GM12878 (cell line): ENCODE data around the gene CFAP54. TPM values are rescaled to one million over a fixed set of nuclear protein-coding genes. Genes with fewer than 3 reads are reported as not detected.
A peak's percentile ranks its signal among the peaks of the same experiment; 100 is the strongest.

Experiments used
- BRCA1 ChIP-seq: IDR thresholded peaks from 2 replicates; pipeline ENCODE4 v1.6.1; 2011; ENCODE audit warnings: low read depth, low read length, improper control_type of control experiment
- CEBPZ ChIP-seq: fragments of 150-350 bp; IDR thresholded peaks from 2 replicates; pipeline ENCODE4 v1.6.1; 2016; ENCODE audit warnings: low read depth, low read length
- CREB1 ChIP-seq: IDR thresholded peaks from 2 replicates; pipeline ENCODE4 v1.6.1; 2012; ENCODE audit warnings: low read depth, mild to moderate bottlenecking, inconsistent platforms
- DPF2 ChIP-seq: fragments of 450-650 bp; IDR thresholded peaks from 2 replicates; pipeline ENCODE4 v1.6.1; 2017; ENCODE audit warnings: mild to moderate bottlenecking
- E2F4 ChIP-seq: IDR thresholded peaks from 2 replicates; pipeline ENCODE4 v1.6.1; 2012; ENCODE audit warnings: low read depth, low read length, improper control_type of control experiment
- EED ChIP-seq: sonication (generic); IDR thresholded peaks from 2 replicates; pipeline ENCODE4 v1.6.1; 2016; ENCODE audit warnings: antibody characterized with exemption, low read depth
- ETV6 ChIP-seq, 2 experiments: fragments of 450-650 bp in 1 of 2; IDR thresholded peaks in 1 of 2; conservative IDR thresholded peaks in 1 of 2; 2 replicates each; pipeline ENCODE4 v1.6.1; 2014; ENCODE audit warnings: antibody characterized with exemption in 1 of 2, borderline replicate concordance in 1 of 2, low read depth in 1 of 2, mild to moderate bottlenecking in 1 of 2, moderate library complexity in 1 of 2
- IKZF2 ChIP-seq, 2 experiments: fragments of 450-650 bp; IDR thresholded peaks; 2 replicates each; pipeline ENCODE4 v1.6.1; 2017; ENCODE audit warnings: mild to moderate bottlenecking in 2 of 2, moderate library complexity in 2 of 2
- IRF4 ChIP-seq: IDR thresholded peaks from 2 replicates; pipeline ENCODE4 v1.6.1; 2011; ENCODE audit warnings: low read depth, low read length
- JUNB ChIP-seq: IDR thresholded peaks from 2 replicates; pipeline ENCODE4 v1.6.1; 2016; ENCODE audit warnings: antibody characterized with exemption, mild to moderate bottlenecking
- LARP7 ChIP-seq: fragments of 450-650 bp; IDR thresholded peaks from 2 replicates; pipeline ENCODE4 v1.6.1; 2017; ENCODE audit warnings: mild to moderate bottlenecking
- MTA2 ChIP-seq: fragments of 450-650 bp; IDR thresholded peaks from 2 replicates; pipeline ENCODE4 v1.6.1; 2016; ENCODE audit warnings: low read depth, mild to moderate bottlenecking, moderate library complexity
- NR2C2 ChIP-seq: IDR thresholded peaks from 2 replicates; pipeline ENCODE4 v1.6.1; 2011; ENCODE audit warnings: borderline replicate concordance, low read depth; ENCODE audit not compliant: control insufficient read depth, insufficient read length
- POLR2A ChIP-seq: IDR thresholded peaks from 2 replicates; pipeline ENCODE4 v1.6.1; 2011; ENCODE audit warnings: low read depth, mild to moderate bottlenecking, low read length
- POU2F2 ChIP-seq: IDR thresholded peaks from 3 replicates; pipeline ENCODE4 v1.6.1; 2011; ENCODE audit warnings: low read depth, mild to moderate bottlenecking, low read length, borderline replicate concordance
- RAD21 ChIP-seq: IDR thresholded peaks from 2 replicates; pipeline ENCODE4 v1.6.1; 2011; ENCODE audit warnings: mild to moderate bottlenecking, low read depth, low read length, moderate library complexity; ENCODE audit not compliant: insufficient read depth
- RUNX3 ChIP-seq: IDR thresholded peaks from 2 replicates; pipeline ENCODE4 v1.6.1; 2012; ENCODE audit warnings: low read length, inconsistent platforms
- SMARCA5 ChIP-seq: fragments of 450-650 bp; IDR thresholded peaks from 2 replicates; pipeline ENCODE4 v1.6.1; 2017; ENCODE audit warnings: mild to moderate bottlenecking
- TCF3 ChIP-seq: IDR thresholded peaks from 2 replicates; pipeline ENCODE4 v1.6.1; 2012; ENCODE audit warnings: low read depth, mild to moderate bottlenecking, low read length, borderline replicate concordance; ENCODE audit not compliant: insufficient read depth
- ZNF24 ChIP-seq: fragments of 450-650 bp; IDR thresholded peaks from 2 replicates; pipeline ENCODE4 v1.6.1; 2017; ENCODE audit warnings: antibody characterized with exemption, mild to moderate bottlenecking
- ZNF622 ChIP-seq: fragments of 450-650 bp; IDR thresholded peaks from 2 replicates; pipeline ENCODE4 v1.6.1; 2017; ENCODE audit warnings: mild to moderate bottlenecking, inconsistent platforms
- polyA plus RNA-seq, 11 experiments: library from polyadenylated mRNA; depleted of rRNA in 4 of 11; unstranded in 6 of 11; stranded (reverse) in 5 of 11; fragments of >200 nt; fragmentation: Nextera tagmentation in 4 of 11; fragmentation: Illumina TruSeq in 1 of 11; extraction: Ambion mirVana in 4 of 11; extraction: Trizol in 1 of 11; gene quantifications; 1 replicate in 1 of 11; 2 replicates in 10 of 11; pipeline versions ENCODE4 v1.2.1 to v1.2.3, GENCODE V29; 2011 to 2016; ENCODE audit warnings: inconsistent platforms in 2 of 11, missing spikeins in 2 of 11, low read depth in 1 of 11
- total RNA-seq, 4 experiments: library from RNA; depleted of rRNA in 3 of 4; stranded (reverse); fragments of >200 nt in 3 of 4; fragmentation: Illumina TruSeq in 1 of 4; extraction: Trizol in 1 of 4; gene quantifications; 2 replicates each; pipeline versions ENCODE4 v1.2.1 to v1.2.3, GENCODE V29; 2013 to 2021
- TF ChIP-seq, protein P1 (sequence below): fragments of 450-650 bp; IDR thresholded peaks from 2 replicates; pipeline ENCODE4 v1.6.1; 2017; ENCODE audit warnings: mild to moderate bottlenecking, low read depth, inconsistent platforms; ENCODE audit not compliant: poor library complexity, severe bottlenecking
- TF ChIP-seq, protein P2 (sequence below): fragments of 450-650 bp; conservative IDR thresholded peaks from 2 replicates; pipeline ENCODE4 v1.6.1; 2017; ENCODE audit warnings: mild to moderate bottlenecking, moderate library complexity

CFAP54 gene
- total and polyA plus RNA-seq, 10 of the 15 experiments (the other 5 are each of a cell fraction or from before 2014, with no cell fraction given), result 0.19 to 1.5 (median 0.56) TPM

- no peak for TF ChIP-seq E2F4
- peak in 1 of 2 experiments; percentile 74; a peak in 2 of 4 replicates for TF ChIP-seq ETV6 (conservative IDR thresholded peaks at IDR 0.05 in 1 of 2, IDR thresholded peaks at IDR 0.05 in 1 of 2; ENCODE audit: borderline replicate concordance in 1 of 2, low read depth in 1 of 2)
- peak; percentile 96 for TF ChIP-seq IRF4
- 0 out of 3 replicates have a peak, but pooled peaks have one; percentile 33 for TF ChIP-seq POU2F2
- TF ChIP-seq ZNF24, result peak; percentile 49; the same call in 1 of the 2 replicates
- TF ChIP-seq NR2C2, result no peak
- no peak for TF ChIP-seq CREB1
- peak; percentile 81 for TF ChIP-seq DPF2
- peak; percentile 92 for TF ChIP-seq EED
- TF ChIP-seq SMARCA5, result 0 out of 2 replicates have a peak, but pooled peaks have one; percentile 20
- TF ChIP-seq LARP7, result no peak
- TF ChIP-seq TCF3, result 0 out of 2 replicates have a peak, but pooled peaks have one; percentile 11
- peak; percentile 89 for TF ChIP-seq JUNB
- TF ChIP-seq, protein P1, sequence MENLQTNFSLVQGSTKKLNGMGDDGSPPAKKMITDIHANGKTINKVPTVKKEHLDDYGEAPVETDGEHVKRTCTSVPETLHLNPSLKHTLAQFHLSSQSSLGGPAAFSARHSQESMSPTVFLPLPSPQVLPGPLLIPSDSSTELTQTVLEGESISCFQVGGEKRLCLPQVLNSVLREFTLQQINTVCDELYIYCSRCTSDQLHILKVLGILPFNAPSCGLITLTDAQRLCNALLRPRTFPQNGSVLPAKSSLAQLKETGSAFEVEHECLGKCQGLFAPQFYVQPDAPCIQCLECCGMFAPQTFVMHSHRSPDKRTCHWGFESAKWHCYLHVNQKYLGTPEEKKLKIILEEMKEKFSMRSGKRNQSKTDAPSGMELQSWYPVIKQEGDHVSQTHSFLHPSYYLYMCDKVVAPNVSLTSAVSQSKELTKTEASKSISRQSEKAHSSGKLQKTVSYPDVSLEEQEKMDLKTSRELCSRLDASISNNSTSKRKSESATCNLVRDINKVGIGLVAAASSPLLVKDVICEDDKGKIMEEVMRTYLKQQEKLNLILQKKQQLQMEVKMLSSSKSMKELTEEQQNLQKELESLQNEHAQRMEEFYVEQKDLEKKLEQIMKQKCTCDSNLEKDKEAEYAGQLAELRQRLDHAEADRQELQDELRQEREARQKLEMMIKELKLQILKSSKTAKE, result peak; percentile 18
- TF ChIP-seq RUNX3, result peak; percentile 71
- TF ChIP-seq MTA2, result peak; percentile 59
- TF ChIP-seq RAD21, result no peak
- TF ChIP-seq POLR2A, result no peak
- no peak for TF ChIP-seq ZNF622
- TF ChIP-seq, protein P2, sequence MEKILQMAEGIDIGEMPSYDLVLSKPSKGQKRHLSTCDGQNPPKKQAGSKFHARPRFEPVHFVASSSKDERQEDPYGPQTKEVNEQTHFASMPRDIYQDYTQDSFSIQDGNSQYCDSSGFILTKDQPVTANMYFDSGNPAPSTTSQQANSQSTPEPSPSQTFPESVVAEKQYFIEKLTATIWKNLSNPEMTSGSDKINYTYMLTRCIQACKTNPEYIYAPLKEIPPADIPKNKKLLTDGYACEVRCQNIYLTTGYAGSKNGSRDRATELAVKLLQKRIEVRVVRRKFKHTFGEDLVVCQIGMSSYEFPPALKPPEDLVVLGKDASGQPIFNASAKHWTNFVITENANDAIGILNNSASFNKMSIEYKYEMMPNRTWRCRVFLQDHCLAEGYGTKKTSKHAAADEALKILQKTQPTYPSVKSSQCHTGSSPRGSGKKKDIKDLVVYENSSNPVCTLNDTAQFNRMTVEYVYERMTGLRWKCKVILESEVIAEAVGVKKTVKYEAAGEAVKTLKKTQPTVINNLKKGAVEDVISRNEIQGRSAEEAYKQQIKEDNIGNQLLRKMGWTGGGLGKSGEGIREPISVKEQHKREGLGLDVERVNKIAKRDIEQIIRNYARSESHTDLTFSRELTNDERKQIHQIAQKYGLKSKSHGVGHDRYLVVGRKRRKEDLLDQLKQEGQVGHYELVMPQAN, result no peak
- TF ChIP-seq IKZF2 (IDR thresholded peaks at IDR 0.05), result peak; percentile 84 to 90
- no peak for TF ChIP-seq BRCA1
- TF ChIP-seq CEBPZ, result no peak
Measured at GRCh38 chr12:96502477-96502876, 13.1 kb downstream of the CFAP54 start (continued).
